Measurements from ENCODE around the gene ZBTB47.

The ZBTB47 gene

GRCh38 chr3:42658091-42658770 is 4.7 kb downstream of the ZBTB47 start:
- H3K4me3 ChIP-seq (ENCODE audit: low read depth, low read length) = no peak overlapping the region
- POLR2A ChIA-PET = no interaction called here
- CTCF ChIA-PET = no interaction called here
- TF ChIP-seq CTCF (IDR thresholded peaks at IDR 0.05; ENCODE audit: insufficient read depth, low read length, missing control alignments) = no peak
- no peak for DNase-seq (ENCODE audit: low read depth, low spot score)

GRCh38 chr3:42658771-42659390 is 5.4 kb downstream of the ZBTB47 start:
- ChIA-PET POLR2A (no interaction called here), CTCF (no interaction called here)
- no peak for TF ChIP-seq CTCF (IDR thresholded peaks at IDR 0.05; ENCODE audit: insufficient read depth, low read length, missing control alignments)
- no peak overlapping the region for H3K4me3 ChIP-seq (ENCODE audit: low read depth, low read length)
- no peak for DNase-seq (ENCODE audit: low read depth, low spot score)

GRCh38 chr3:42659451-42660130 is 6.1 kb downstream of the ZBTB47 start:
- DNase-seq (ENCODE audit: low read depth, low spot score) = no peak
- ChIA-PET POLR2A (no interaction called here), CTCF (interaction anchor here (1.4 kb wide), 1 partner anchor 85 kb away, joined by 7 read pairs; no protein-coding TSS in a partner anchor)
- no peak for TF ChIP-seq CTCF (IDR thresholded peaks at IDR 0.05; ENCODE audit: insufficient read depth, low read length, missing control alignments)
- H3K4me3 ChIP-seq (ENCODE audit: low read depth, low read length) = no peak overlapping the region

- no peak for TF ChIP-seq CTCF (IDR thresholded peaks at IDR 0.05; ENCODE audit: insufficient read depth, low read length, missing control alignments)
- POLR2A ChIA-PET = interaction anchor here (2.4 kb wide), 1 partner anchor 8 kb away, joined by 10 read pairs; no protein-coding TSS in a partner anchor
- no peak for DNase-seq (ENCODE audit: low read depth, low spot score)
- no peak overlapping the region for H3K4me3 ChIP-seq (ENCODE audit: low read depth, low read length)
- CTCF ChIA-PET = interaction anchor here (1.4 kb wide), 1 partner anchor 85 kb away, joined by 7 read pairs; no protein-coding TSS in a partner anchor
These were observed 6.7 kb downstream of the ZBTB47 start for GRCh38 chr3:42660131-42660715.

- TF ChIP-seq CTCF (IDR thresholded peaks at IDR 0.05; ENCODE audit: insufficient read depth, low read length, missing control alignments) = no peak
- POLR2A ChIA-PET = interaction anchor here (2.4 kb wide), 1 partner anchor 9 kb away, joined by 10 read pairs; no protein-coding TSS in a partner anchor
These were observed 7.4 kb downstream of the ZBTB47 start for GRCh38 chr3:42660898-42661297.

More at GRCh38 chr3:42660898-42661297, 7.4 kb downstream of the ZBTB47 start:
- no peak for DNase-seq (ENCODE audit: low read depth, low spot score)
- no peak overlapping the region for H3K4me3 ChIP-seq (ENCODE audit: low read depth, low read length)
- CTCF ChIA-PET = interaction anchor here (0.8 kb wide), 1 partner anchor 13 kb away, joined by 3 read pairs; no protein-coding TSS in a partner anchor

Data from AG04449 (cell line).